HEK293T (cell line): Measurements from ENCODE around the gene HMX2.

Experiments used
- CTCF ChIA-PET: fragments of 350-600 bp; formaldehyde crosslinking; extraction: SDS; loops from one replicate; lab custom pipeline; 2021; ENCODE audit warnings: antibody characterized with exemption, inconsistent platforms; lab: Yijun Ruan, JAX
- POLR2A ChIA-PET: fragments of 350-600 bp; formaldehyde crosslinking; extraction: SDS; loops from one replicate; lab custom pipeline; 2020; ENCODE audit warnings: antibody characterized with exemption, inconsistent platforms; lab: Yijun Ruan, JAX
- DNase-seq: peaks from one replicate; pipeline ENCODE4 v3.0.0; 2012; ENCODE audit warnings: mixed read lengths; ENCODE audit errors: extremely low spot score
- ARNT ChIP-seq: fragments of 450-650 bp; IDR thresholded peaks from 2 replicates; pipeline ENCODE4 v1.6.1; 2017; ENCODE audit warnings: mild to moderate bottlenecking
- BHLHE40 ChIP-seq: fragments of 450-650 bp; IDR thresholded peaks from 2 replicates; pipeline ENCODE4 v1.6.1; 2016; ENCODE audit warnings: mild to moderate bottlenecking, moderate library complexity, borderline replicate concordance
- CTBP1 ChIP-seq: fragments of 450-650 bp; IDR thresholded peaks from 2 replicates; pipeline ENCODE4 v1.6.1; 2016; ENCODE audit warnings: borderline replicate concordance
- ELF4 ChIP-seq: fragments of 450-650 bp; IDR thresholded peaks from 2 replicates; pipeline ENCODE4 v1.6.1; 2017; ENCODE audit warnings: antibody characterized with exemption
- FOXA1 ChIP-seq: fragments of 450-650 bp; IDR thresholded peaks from 2 replicates; pipeline ENCODE4 v1.6.1; 2016; ENCODE audit warnings: mild to moderate bottlenecking
- FOXK2 ChIP-seq: fragments of 450-650 bp; IDR thresholded peaks from 2 replicates; pipeline ENCODE4 v1.6.1; 2016; ENCODE audit warnings: mild to moderate bottlenecking
- FOXM1 ChIP-seq: fragments of 450-650 bp; IDR thresholded peaks from 2 replicates; pipeline ENCODE4 v1.6.1; 2017; ENCODE audit warnings: mild to moderate bottlenecking, borderline replicate concordance
- HDGF ChIP-seq: fragments of 450-650 bp; IDR thresholded peaks from 2 replicates; pipeline ENCODE4 v1.6.1; 2017; ENCODE audit warnings: antibody characterized with exemption, borderline replicate concordance
- L3MBTL2 ChIP-seq: fragments of 450-650 bp; conservative IDR thresholded peaks from 2 replicates; pipeline ENCODE4 v1.6.1; 2016; ENCODE audit warnings: mild to moderate bottlenecking
- LEF1 ChIP-seq: fragments of 450-650 bp; IDR thresholded peaks from 2 replicates; pipeline ENCODE4 v1.6.1; 2017; ENCODE audit warnings: mild to moderate bottlenecking, borderline replicate concordance
- NFRKB ChIP-seq: fragments of 450-650 bp; IDR thresholded peaks from 2 replicates; pipeline ENCODE4 v1.6.1; 2016; ENCODE audit warnings: mild to moderate bottlenecking, moderate library complexity
- PKNOX1 ChIP-seq: fragments of 450-650 bp; IDR thresholded peaks from 2 replicates; pipeline ENCODE4 v1.6.1; 2016
- SP1 ChIP-seq: fragments of 450-650 bp; IDR thresholded peaks from 2 replicates; pipeline ENCODE4 v1.6.1; 2017
- SUZ12 ChIP-seq: fragments of 450-650 bp; IDR thresholded peaks from 2 replicates; pipeline ENCODE4 v1.6.1; 2016; ENCODE audit warnings: mild to moderate bottlenecking
- TARDBP ChIP-seq: fragments of 450-650 bp; IDR thresholded peaks from 2 replicates; pipeline ENCODE4 v1.6.1; 2016
- ZNF384 ChIP-seq: fragments of 450-650 bp; IDR thresholded peaks from 2 replicates; pipeline ENCODE4 v1.6.1; 2016

The HMX2 gene

GRCh38 chr10:123141791-123142700 is 5.9 kb upstream of the HMX2 start:
- DNase-seq = no peak
- POLR2A ChIA-PET = interaction anchor here (1.6 kb wide), 1 partner anchor 12 kb away, joined by 9 read pairs; the partner anchor contains the start of gene BUB3
- CTCF ChIA-PET = no interaction called here
- no peak for TF ChIP-seq SUZ12

DNA sequence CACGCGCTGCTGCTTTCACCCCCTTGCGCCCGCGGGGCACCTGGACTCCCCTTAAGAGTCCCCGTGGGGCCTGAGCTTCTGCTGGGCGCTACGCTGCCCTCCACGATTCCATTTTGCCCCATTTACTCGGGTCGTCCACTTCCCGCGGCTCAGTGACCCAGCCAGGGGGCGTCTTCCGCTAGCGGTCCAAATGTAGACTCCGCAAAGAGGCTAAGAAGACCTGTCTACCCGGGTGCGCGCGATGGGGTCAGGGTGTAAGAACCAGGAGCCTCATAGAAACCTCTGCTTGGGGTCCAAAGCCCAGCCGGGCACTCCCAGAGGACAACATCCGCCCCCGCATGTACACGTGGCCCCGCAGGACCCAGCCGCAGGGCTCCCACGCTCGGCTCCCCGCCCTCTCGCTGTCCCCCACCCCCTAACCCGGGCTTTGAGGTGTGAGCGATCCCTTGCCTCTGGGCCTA is 5.2 kb upstream of the HMX2 start:
- no peak for DNase-seq
- ChIA-PET POLR2A (interaction anchor here (3.5 kb wide), 1 partner anchor 11 kb away, joined by 22 read pairs; the partner anchor contains the start of gene BUB3), CTCF (no interaction called here)
- no peak for TF ChIP-seq TARDBP
- no peak for TF ChIP-seq FOXA1
- TF ChIP-seq BHLHE40 = no peak
- TF ChIP-seq ELF4 = no peak
- no peak for TF ChIP-seq SUZ12
- TF ChIP-seq FOXM1 = no peak
- TF ChIP-seq FOXK2 = no peak
- TF ChIP-seq ZNF384 = no peak
- no peak for TF ChIP-seq CTBP1
- TF ChIP-seq ARNT = no peak

GRCh38 chr10:123143162-123143824 is 4.6 kb upstream of the HMX2 start:
- no peak for TF ChIP-seq HDGF
- TF ChIP-seq CTBP1 = no peak
- TF ChIP-seq ZNF384 = no peak
- no peak for TF ChIP-seq L3MBTL2
- no peak for TF ChIP-seq FOXM1
- no peak for TF ChIP-seq NFRKB
- TF ChIP-seq SP1 = no peak
- no peak for TF ChIP-seq FOXK2
- TF ChIP-seq TARDBP = no peak
- TF ChIP-seq ARNT = no peak
- TF ChIP-seq BHLHE40 = no peak
- TF ChIP-seq LEF1 = no peak
- TF ChIP-seq FOXA1 = no peak
- no peak for TF ChIP-seq ELF4
- DNase-seq = no peak
- POLR2A ChIA-PET = interaction anchor here (3.5 kb wide), 1 partner anchor 11 kb away, joined by 22 read pairs; the partner anchor contains the start of gene BUB3
- CTCF ChIA-PET = no interaction called here

- ChIA-PET POLR2A (interaction anchor here (3.5 kb wide), 1 partner anchor 10 kb away, joined by 22 read pairs; the partner anchor contains the start of gene BUB3), CTCF (no interaction called here)
- no peak for DNase-seq
- TF ChIP-seq L3MBTL2 = no peak
- no peak for TF ChIP-seq ARNT
- TF ChIP-seq FOXM1 = no peak
- no peak for TF ChIP-seq FOXK2
Measured at GRCh38 chr10:123143825-123144168, 4.1 kb upstream of the HMX2 start.

- no peak for TF ChIP-seq FOXM1
- TF ChIP-seq CTBP1 = no peak
- TF ChIP-seq ARNT = no peak
- no peak for TF ChIP-seq PKNOX1
- TF ChIP-seq BHLHE40 = no peak
- no peak for TF ChIP-seq FOXK2
- no peak for TF ChIP-seq L3MBTL2
- ChIA-PET POLR2A (interaction anchor here (3.5 kb wide), 1 partner anchor 9 kb away, joined by 22 read pairs; the partner anchor contains the start of gene BUB3), CTCF (no interaction called here)
- DNase-seq = no peak
Measured at GRCh38 chr10:123144697-123145541, 3.0 kb upstream of the HMX2 start.

DNA sequence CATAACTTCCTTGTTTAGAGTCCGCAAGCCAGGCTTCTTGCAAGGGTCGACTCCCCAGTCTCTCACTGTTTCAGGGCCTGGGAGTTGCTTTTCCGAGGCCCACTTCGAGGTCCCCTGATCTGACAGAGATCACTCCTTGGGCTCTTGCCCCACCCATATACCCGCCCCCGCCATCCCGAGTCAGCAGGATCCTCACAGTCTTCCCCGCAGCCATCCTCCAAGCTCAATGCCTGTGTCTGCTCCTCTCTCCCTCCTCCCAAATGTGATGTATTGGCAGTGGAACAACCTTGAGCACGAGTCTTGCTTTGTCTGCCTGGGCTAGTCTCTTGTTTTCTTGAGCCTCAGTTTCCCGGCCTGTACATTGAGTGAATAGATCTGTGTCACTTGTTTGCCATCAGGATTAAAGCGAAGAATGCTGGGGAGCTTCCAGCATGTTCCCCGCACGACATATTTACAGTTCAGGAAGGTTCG is 2.4 kb upstream of the HMX2 start:
- ChIA-PET CTCF (no interaction called here), POLR2A (interaction anchor here (3.5 kb wide), 1 partner anchor 9 kb away, joined by 22 read pairs; the partner anchor contains the start of gene BUB3)
- TF ChIP-seq FOXK2 (no peak), SUZ12 (no peak), BHLHE40 (no peak), PKNOX1 (no peak), ARNT (no peak), HDGF (no peak), ZNF384 (no peak), NFRKB (no peak), L3MBTL2 (no peak), ELF4 (no peak), FOXA1 (no peak), FOXM1 (no peak), CTBP1 (no peak), SP1 (no peak), TARDBP (no peak), LEF1 (no peak)
- DNase-seq = no peak
